NCI-H1436 (cell line): ENCODE results near the gene DNPEP.

Experiments used
- DNase-seq: peaks from one replicate; lab custom pipeline; 2025; lab: John Stamatoyannopoulos, UW

The DNPEP gene

DNA sequence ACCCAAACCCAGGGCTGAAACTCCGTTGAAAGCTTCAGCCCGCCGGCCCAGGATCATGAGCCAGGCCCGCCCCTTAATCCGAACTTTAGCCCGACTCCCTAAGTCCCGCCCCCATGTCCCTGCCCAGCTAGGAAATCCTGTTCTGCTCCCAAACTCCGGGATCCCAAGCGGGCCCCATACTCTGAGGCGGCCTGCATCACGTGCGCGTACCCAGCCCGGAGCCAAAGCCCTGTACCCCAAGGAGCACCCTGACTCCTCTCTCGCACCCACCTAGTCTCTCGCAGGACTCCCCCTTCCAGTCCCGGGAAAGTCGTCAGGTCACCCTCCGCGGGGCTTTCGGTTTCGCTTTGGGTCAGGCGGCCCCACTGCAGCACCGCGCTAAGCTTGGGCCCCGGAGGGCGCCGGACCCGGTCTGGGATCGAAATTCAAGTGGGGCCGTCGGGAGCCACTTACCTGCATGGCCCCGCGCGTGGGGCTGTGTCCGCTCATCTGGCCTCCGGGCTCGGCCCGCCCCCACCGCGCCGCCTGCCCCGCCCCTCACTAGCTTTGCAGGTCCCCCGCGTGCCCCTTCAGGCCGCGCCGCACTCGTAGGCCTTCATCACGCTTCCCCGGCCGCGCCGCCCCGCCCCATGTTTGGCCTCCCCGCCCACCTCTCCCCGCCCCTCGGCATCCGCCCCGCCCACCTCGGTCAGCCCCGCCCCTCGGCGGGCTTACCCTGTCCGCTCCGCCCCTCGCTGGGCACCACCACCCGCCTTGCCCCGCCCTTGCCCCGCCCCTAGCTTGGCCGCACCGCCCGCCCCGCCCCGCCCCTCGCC is at the start of gene DNPEP:
Gene DNPEP (minus strand): TSS at position 607 of the 815 bp plus-strand sequence. CDS start 118 bp downstream, at position 489.
- no peak for DNase-seq

GRCh38 chr2:219437141-219437540 is 49.4 kb upstream of the DNPEP start:
- no peak for DNase-seq

DNA sequence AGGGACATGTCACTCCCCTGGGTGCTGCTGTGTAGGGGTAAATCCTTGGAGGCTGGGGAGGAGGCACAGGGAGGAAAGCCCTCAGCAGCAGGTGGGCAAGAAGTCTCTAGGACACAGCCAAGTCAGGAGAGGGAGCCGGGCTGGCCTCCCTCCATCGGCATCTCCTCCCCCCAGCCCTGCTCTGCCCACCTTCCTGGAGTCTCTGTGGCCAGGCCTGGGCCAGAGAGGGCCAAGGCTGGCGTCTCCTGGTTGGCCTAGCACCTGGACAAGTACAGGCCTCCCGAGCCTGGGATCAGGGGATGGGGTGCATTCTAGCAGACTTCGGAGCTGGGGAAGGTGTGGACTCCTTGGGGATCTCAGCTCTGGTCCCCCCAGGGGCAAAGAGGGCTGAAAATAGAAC is 48.8 kb upstream of the DNPEP start:
- DNase-seq = no peak

- no peak for DNase-seq
Observed at GRCh38 chr2:219435701-219436100, 48.0 kb upstream of the DNPEP start.

- no peak for DNase-seq
Observed at GRCh38 chr2:219434718-219435525, 47.2 kb upstream of the DNPEP start, which contains the start of gene SPEG. Gene SPEG, plus strand, starts transcription at chr2:219434843. Its CDS starts 135 bp downstream, at chr2:219434978.

DNA sequence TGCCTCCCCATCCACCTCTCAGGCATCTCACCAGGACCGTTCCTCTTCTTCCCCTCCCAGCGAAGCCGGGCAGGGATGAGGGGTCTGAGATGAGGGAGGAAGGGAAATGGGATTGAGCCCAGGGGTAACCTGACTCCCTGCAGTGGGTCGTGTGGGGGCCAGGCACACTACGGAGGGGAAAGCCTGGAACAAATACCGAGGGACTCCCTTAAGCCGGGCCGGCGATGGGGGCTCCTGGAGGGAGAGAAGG is 46.7 kb upstream of the DNPEP start:
- DNase-seq = no peak

GRCh38 chr2:219433666-219434467 is 46.2 kb upstream of the DNPEP start:
- DNase-seq = peak; percentile 67

DNA sequence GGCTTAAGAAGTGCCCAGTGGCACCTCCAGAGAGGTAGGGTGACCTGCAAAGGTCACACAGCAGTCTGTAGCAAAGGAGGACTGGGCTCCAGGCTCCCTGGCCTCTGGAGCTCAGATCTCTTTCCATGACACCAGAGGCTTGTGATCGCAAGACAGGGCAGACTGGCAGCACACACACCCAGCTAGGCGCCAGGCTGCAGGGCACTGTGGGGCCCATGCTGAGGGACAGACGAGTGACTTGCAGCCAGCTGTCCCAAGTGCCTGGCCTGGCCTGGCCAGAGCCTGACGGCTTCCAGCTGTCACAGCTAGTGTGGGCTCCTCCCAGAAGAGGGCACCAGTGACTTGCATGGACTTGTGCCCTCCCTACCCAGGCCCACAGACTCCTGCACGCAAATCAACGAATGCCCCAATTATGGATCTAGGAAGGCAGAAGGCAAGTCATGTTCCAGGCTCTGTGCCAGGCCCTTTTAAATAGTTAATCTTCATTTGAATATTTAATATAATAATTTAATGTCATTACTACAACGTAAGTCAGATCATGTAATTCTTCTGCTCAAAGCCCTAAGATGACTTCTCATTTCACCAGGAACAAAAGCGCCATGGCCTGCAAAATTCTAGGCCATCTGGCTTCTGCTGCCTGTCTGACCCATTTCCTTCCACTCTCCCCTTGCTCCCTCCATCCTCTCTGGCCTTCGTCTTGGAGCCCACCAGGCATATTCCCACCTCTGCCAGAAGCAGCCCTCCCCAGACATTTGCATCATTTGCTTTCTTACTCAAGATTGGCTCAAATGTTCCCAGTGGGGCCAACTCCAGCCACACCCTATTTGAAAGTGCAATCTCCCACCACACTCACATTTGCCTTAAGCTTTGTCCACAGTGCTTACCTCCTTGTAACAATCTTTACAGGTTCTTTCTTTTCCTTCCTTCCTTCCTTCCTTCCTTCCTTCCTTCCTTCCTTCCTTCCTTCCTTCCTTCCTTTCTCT is 43.2 kb upstream of the DNPEP start:
- DNase-seq = peak; percentile 19

- DNase-seq = no peak
Observed at GRCh38 chr2:219429958-219430606, 42.4 kb upstream of the DNPEP start.

DNA sequence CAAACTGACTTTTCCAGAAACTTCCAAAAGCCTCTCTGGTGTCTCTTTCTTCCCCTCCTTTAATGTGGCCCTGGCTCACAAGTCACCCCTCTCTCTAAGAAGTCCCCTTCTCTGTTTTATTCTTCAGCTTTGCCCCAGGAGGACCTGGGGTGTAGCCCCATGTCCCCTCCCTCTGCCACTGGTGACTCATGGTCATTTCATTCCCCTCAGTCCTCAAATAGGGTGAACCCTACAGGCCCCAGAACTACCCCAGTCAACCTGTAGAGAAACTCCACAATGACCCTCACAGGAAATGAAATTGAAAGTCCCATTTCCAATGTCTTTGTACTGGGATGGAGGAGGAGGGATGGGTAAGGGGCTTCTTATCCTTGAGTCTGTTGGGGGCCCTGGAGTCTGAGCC is 40.8 kb upstream of the DNPEP start:
- no peak for DNase-seq

- DNase-seq = no peak
Observed at GRCh38 chr2:219426534-219427136, 38.9 kb upstream of the DNPEP start.

DNA sequence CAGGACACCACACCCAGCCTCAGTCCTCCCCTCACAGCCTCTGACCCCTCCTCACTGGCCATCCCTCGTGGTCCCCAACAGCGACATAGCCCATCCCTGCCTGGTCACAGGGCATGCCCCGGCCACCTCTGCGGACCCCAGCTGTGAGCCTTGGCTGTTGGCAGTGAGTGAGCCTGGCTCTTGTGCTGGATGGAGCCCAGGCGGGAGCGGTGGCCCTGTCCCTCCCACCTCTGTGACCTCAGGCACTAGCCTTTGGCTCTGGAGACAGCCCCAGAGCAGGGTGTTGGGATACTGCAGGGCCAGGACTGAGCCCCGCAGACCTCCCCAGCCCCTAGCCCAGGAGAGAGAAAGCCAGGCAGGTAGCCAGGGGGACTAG is 38.3 kb upstream of the DNPEP start:
- no peak for DNase-seq

DNA sequence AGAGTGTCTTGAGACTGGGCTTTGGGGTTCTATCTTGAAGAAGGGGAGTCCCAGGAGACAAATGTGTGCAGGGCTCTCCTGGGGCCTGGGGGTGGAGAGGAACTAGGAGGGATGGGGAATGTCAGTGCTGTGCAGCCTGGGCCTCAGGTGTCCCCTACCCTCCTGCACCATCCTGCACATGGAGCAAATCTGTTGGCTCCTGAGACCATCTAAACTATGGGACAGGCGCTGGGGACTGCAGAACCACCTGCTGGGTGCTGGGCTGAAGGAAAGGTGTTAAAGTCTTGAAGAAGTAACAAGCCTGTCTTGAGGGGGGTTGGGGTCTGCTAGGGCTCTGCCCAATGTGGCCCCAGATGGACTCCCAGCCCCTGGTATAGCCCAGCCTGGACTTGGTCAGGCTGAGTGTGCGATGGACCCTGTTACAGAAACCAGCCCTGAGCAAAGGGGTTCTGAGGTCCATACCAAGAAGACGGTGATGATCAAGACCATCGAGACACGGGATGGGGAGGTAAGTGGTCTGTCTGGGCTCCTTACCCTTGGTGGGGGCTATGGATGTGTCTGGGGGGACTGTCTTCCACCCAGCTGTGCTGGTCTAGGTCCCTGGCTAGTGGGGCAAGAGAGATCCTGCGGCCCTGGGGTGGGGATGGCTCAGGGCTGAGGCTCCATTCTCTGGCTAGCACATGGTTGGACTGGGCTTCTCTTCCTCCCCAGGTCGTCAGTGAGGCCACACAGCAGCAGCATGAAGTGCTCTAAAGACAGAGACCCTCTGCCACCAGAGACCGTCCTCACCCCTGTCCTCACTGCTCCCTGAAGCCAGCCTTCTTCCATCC is 37.7 kb upstream of the DNPEP start:
- no peak for DNase-seq

- no peak for DNase-seq
Observed at GRCh38 chr2:219423652-219424377, 36.1 kb upstream of the DNPEP start.

DNA sequence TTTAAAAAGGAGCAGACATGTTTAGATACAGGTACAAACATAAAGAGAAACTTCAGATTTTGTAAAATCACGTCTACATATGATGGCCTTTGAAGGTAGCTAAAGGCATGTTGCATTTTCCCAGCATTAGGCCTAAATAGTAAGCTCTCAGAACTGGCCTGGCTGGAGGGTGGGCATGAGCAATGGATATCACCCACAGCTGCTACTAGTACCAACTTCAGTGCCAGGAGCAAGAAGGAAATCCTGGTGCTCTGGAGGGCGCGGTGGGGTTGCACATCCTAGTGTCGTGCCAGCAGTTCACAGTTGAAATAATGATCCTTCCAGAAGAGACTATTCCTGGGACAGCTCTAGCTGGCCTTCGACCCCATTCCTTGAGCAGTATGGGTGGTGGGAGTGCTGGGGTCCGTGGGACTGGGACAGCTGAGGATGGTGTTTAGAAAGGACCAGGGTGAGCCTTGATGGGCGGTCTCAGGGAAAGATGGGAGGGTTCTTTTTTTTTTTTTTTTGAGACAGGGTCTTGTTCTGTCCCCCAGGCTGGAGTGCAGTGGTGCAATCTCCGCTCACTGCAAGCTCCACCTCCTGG is 35.3 kb upstream of the DNPEP start:
- no peak for DNase-seq

DNA sequence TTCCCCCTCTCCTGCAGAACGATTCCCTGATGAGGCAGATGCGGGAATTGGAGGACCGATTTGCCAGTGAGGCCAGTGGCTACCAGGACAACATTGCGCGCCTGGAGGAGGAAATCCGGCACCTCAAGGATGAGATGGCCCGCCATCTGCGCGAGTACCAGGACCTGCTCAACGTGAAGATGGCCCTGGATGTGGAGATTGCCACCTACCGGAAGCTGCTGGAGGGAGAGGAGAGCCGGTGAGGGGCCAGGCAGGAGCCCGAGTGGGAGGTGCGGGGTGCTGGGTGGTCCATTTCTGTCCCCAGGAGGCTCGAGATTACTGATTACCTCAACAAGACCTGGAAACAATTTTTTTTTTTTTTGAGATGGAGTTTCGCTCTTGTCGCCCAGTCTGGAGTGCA is 33.6 kb upstream of the DNPEP start:
- no peak for DNase-seq

- no peak for DNase-seq
Observed at GRCh38 chr2:219420687-219421086, 33.0 kb upstream of the DNPEP start.
